Measurements from ENCODE around the gene EPHB1. TPM values are rescaled to one million over a fixed set of nuclear protein-coding genes. Genes with fewer than 3 reads are reported as not detected.
A peak's percentile ranks its signal among the peaks of the same experiment; 100 is the strongest.

Gene EPHB1
- total RNA-seq = under 1 TPM in 1 of 2 donors, not detected in 1; 0.60 TPM

DNA sequence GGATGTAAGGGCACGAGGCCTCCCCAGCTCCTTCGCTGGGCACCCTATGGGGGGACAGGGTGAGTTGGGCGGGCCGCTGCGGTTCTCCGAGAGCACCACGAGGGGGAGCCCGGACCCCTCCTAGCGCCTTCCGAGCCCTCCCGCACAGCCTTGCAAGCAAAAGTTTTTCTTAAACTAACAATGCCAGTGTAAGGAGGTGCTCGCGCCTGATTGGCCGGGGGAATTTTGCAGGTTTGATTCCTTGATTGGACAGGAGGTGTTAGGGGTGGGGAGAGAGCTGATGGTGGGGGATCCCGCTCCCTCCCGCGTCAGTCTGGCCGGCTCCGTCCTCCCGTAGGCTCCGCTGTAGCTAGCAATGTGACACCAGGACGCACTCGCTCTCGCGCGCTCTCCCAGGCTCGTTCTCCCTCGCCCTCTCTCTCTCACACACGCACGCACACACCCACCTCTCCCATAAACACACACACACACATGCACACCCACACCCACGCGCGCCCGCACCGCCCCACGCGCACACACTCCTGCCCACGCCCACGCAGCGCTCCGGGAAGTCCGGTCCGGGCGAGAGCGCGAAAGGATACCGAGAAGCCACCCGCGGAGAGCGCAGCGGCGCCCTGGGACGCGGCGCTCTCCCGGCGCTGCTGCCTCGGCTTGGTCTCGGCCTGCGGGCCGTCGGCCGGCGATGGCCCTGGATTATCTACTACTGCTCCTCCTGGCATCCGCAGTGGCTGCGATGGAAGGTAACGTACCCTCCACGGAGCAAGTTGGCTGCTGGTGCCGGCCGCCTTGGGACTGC, at the start of gene EPHB1:
TSS of gene EPHB1 (plus strand) at position 311 of the 796 bp plus-strand sequence.
- ATAC-seq = peak; percentile 82 to 87

DNA sequence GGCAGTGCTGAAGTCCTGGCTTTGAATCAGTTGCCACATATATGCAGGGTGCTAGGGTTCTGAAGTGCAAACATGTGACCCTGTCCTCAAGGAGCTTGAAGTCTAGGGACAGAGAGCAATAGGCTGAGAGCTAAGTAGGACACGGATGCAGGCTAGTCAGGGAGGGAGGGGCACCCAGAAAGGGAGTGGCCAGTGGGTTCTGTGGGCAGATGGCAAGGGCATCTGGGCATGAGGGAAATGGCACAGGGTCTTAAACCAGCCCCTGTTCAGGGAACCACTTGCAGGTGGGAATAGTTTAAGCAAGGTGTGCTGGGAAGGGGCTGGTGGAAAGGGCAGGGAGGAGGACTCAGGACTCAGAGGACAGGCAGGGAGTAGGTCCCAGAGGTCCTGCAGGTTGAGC, 46.4 kb upstream of the EPHB1 start:
- H3K9me3 Mint-ChIP-seq = no peaks in the 10 kb centered on the region
- DNase-seq (ENCODE audit: low spot score in 2 of 2) = no peak
- no peak for ATAC-seq
- no peaks in the 10 kb centered on the region for H3K36me3 Mint-ChIP-seq
- H3K27ac Mint-ChIP-seq = no peak overlapping the region

More for the DNA sequence above, at the start of gene EPHB1:
- H3K36me3 Mint-ChIP-seq = no peaks in the 10 kb centered on the region
- peak in 1 of 2 donors; percentile 78 for DNase-seq (ENCODE audit: low spot score in 2 of 2)
- H3K27ac Mint-ChIP-seq = peak within 1 kb of the TSS in 1 of 2 donors; percentile 29
- no peaks in the 10 kb centered on the region for H3K9me3 Mint-ChIP-seq

DNA sequence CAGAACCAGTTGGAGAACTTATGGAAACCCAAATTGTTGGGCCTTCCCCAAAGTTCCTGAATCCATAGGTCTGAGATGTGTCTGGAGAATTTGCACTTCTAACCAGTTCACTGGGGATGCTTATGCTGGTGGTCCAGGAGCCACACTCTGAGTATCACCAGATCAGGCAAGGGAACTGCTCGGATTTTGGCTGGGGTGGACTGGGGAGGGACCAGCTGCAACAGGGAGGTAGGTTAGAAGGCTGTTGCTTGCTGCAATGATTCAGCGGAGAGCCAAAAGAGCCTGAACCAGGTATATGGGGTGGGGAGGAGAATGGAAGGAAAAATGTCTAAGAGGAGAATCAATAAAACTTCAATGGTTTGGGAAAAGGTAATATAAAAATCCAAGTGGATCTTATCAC, 45.9 kb upstream of the EPHB1 start:
- Mint-ChIP-seq H3K36me3 (no peaks in the 10 kb centered on the region), H3K9me3 (no peaks in the 10 kb centered on the region), H3K27ac (no peak overlapping the region)
- ATAC-seq (no peak), DNase-seq (ENCODE audit: low spot score in 2 of 2) (no peak)

DNA sequence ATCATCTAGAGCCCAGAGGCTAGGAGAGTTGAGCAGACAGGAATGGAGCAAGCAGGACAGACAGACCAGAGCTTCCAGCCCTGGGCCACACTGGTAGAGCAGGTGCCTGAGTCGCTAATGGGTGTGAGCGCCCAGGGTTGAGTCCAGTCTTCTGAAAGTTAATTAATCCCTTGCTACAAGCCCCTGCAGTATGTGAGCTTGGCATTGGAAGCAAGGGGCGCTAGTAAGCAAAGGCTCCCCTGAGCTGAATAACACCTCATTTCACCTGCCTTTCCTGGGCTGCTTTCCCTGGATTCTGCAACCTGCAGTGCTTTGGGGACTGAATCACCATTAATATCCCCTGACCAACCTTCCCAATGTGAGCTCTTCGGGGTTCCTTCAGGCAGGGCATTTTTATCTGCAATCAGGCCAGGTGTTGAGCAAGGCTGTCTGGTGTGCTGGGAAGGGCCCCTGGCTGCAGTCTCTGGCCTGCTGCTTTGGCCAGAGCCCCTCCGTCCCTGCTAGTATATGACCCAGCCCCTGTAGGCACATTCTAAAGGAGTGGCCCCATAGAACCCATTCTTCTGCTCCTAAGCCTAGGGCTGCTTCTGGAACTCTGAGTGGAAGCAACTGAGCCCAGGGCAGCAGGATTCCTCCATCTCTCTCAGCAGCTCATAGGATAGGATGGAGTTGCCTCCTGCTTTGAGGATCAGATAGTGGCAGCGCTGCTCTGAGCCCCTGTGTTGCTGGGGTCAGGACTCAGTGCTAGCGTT, 45.1 kb upstream of the EPHB1 start:
- H3K9me3 Mint-ChIP-seq = no peaks in the 10 kb centered on the region
- no peaks in the 10 kb centered on the region for H3K36me3 Mint-ChIP-seq
- DNase-seq (ENCODE audit: low spot score in 2 of 2) (no peak), ATAC-seq (no peak)
- no peak overlapping the region for H3K27ac Mint-ChIP-seq

DNA sequence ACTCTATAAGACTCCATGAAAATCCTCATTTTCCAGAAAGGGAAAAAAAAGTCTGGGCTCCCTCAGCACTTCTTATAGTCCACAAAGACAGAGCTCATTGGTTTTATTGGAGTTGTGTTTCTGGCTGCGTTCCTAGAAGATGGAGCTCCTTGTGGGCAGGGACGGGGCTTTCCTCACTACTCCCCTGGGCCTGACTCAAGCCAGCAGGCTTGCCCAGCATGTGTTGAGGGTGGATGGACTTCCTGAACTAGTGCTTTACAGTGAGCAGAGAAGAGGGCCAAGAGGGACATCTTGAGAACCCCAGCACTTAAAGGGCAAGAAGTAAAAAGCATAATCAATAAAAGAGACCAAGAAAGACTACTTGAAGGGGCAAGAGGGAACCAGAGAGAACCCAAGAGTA, 43.2 kb upstream of the EPHB1 start:
- Mint-ChIP-seq H3K27ac (no peak overlapping the region), H3K36me3 (no peaks in the 10 kb centered on the region), H3K9me3 (no peaks in the 10 kb centered on the region)
- DNase-seq (ENCODE audit: low spot score in 2 of 2) (no peak), ATAC-seq (no peak)

DNA sequence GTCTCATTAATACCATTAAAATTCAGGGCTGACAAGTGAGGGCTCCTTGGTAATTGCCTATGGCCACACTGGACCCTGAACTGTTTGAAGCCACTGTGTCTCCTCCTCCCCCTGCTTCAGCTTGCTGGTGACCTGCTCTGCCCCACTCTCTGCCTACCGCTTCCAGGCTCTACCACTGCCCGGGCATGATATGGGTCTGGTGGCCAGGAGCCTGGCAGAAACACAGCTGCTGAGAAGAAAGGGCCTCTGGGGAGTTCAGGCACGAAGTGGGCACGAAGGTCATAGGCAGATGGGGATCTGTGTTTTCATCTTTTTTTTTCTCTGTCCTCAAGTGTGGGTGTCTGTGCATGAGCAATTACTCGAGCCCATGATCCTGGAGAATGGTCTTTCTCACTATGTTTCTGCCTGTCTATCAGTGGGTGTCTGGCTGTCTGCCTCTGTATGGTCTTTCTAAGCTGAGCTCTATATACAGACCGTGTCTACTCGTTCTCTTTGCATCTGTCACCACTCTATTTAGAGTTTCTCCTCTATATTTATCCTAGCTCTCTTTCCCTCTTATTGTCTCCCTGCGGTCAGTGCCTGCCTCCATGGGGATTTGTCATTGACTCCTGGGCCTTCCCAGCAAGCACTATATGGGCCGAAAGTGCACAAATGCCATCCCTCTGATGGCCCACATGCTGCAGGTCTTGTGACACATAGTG, 42.1 kb upstream of the EPHB1 start:
- no peak overlapping the region for H3K27ac Mint-ChIP-seq
- DNase-seq (ENCODE audit: low spot score in 2 of 2) = no peak
- ATAC-seq = no peak
- H3K36me3 Mint-ChIP-seq = no peaks in the 10 kb centered on the region
- H3K9me3 Mint-ChIP-seq = no peaks in the 10 kb centered on the region

DNA sequence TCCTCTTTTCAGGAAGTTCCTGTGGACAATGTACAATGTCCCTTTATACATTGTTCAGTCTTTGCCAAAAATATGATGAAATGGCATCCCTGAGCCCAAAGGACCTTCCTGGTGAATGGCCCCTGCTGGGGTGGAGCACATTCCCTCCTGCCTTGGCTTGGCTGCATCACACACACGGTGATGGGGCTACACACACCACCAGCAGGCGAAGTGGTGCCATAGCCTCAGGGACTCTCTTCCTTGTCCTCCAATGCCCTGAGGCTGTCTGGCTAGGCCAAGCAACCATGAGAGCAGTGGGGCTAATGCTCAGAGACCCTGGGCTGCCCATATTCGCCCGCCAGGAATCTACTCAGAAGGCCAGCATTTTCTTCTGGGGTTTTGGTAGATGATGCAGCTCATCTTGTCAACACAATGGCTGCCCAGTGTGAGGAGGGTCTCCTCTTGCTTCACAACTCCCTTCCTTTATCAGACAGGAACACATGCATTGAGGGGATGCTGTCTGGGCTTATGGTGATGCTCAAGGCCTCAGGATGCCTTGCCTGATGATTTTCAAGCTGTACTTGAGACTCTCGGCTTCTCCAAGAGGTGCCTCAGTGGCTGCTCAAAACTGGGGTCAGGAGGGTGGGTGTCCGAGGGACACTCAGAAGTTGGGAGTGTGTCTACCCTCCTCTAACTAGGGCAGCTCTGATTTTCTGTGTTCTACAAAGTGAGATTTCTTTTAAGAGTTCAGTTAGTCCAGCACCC, 40.9 kb upstream of the EPHB1 start:
- Mint-ChIP-seq H3K36me3 (no peaks in the 10 kb centered on the region), H3K9me3 (no peaks in the 10 kb centered on the region), H3K27ac (no peak overlapping the region)
- ATAC-seq (no peak), DNase-seq (ENCODE audit: low spot score in 2 of 2) (no peak)

DNA sequence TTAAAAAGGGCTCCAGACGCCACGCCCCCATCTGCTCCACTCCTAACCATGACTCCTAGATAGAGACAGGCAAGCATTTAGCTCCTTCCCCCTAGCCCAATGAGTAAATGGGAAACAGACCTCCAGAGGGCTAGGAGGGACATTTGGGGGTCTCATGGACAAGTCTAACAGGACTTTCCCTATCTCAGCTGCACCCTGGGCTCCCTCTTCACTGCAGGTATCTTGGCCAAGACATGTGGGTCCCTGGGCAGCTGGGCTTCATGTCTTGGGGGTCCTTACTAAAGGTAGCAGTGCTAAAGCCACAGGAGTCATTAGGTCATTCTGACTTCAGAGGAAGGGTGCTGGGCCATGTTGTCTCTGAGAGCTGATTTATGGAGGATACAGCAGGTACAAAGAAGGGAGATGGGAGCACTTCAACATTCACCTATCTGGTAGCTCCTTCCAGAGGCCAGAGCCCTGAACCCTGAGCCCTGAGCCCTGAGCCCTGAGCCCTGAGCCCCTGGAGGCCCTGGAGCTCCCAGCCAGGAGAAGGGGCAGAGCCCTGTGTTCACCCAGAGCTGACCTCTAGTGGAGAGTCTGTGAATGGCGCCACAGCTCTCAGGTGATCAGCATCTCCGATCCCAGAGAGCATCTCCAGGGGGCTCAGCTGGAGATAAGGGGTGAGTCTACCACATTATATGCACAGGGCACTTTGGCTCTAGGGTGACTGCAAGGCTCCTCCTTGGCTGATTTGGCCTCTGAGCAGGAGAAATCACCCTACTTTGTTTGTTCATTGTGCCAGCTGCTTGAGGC, 40.1 kb upstream of the EPHB1 start:
- Mint-ChIP-seq H3K9me3 (no peaks in the 10 kb centered on the region), H3K36me3 (no peaks in the 10 kb centered on the region), H3K27ac (no peak overlapping the region)
- DNase-seq (ENCODE audit: low spot score in 2 of 2) (peak in 1 of 2 donors; percentile 52), ATAC-seq (peak; percentile 28 to 76)

DNA sequence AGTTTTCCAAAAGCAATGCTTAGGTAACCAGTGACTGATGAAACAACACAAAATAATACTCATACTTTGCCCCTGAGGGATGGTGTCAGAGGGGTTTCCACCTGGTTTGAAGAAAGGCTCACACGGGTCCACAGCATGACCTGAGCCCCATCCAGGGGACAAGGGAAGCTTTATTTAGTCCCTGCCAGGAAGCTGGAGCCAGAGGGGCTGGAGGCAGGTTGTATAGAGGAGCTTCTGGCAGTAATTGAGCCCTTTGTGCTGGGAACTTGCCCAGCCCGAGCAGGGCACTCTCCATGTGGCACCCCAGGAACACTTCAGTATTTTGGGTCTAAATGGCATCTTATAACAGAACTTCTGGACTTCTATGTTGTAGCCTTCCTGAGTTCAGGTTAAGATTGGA, 39.2 kb upstream of the EPHB1 start:
- no peak for ATAC-seq
- Mint-ChIP-seq H3K27ac (no peak overlapping the region), H3K9me3 (no peaks in the 10 kb centered on the region), H3K36me3 (no peaks in the 10 kb centered on the region)
- DNase-seq (ENCODE audit: low spot score in 2 of 2) = no peak

DNA sequence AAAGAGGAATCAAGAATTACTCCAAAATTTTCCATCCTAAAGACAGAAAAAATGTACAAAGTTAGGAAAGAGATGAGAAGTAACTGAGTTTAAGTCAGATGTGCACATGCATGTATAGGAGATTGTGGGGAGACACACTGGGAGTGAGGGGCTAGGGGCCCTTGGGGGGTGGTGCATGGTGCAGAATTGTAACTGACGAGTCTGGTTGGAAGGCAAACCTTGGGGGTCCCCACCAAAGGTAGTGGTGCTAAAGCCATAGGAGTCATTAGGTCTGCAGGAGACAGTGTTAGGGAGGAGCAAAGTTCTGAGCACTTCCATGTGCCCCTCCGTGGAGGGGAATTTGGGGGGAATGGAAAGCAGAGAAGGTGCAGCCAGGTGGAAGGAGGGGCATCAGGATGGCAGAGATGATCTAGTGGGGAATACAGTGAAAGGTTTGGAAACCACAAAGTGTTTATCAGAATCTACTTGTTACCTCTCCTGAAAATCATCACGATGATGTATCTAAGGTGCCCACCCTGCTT, 37.5 kb upstream of the EPHB1 start:
- Mint-ChIP-seq H3K9me3 (no peaks in the 10 kb centered on the region), H3K27ac (no peak overlapping the region), H3K36me3 (no peaks in the 10 kb centered on the region)
- DNase-seq (ENCODE audit: low spot score in 2 of 2) (no peak), ATAC-seq (no peak)

DNA sequence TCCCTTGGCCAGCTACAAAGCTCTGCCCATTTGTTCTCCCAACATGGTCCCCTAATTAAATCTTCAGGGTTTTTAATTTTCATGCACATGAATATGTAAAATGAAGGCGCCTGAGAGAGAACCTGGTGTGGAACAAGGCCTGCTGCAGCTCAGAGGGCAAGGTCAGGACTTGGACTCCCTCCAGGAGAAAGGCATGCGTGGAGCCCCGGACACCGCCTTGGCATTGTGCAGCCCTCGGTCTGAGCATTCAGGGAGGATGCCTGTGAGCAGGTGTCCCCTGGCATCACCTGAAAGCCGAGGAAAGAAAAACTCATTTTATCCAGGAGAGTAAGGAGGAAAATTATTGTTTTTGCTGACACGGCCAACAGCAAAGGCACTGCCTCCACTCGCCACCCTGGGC, 33.8 kb upstream of the EPHB1 start:
- no peak for DNase-seq (ENCODE audit: low spot score in 2 of 2)

DNA sequence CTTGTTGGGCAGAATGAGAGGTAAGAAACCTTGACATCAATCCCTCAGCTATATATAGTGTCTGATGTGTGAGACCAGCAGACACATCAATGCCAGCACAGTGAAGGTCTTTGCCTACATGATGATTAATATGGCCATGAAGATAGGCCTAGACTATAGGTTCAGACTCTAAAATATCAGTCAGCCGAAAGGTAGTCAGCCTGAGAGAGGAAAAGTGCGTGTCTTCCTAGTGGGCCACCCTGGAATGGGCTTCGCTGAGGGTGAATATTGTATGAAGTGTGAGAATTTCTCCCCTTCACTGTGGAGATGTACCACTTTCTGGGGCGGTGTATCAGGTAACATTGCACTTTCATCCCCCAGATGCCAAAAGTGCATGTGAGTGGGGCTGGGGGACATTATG, 33.0 kb upstream of the EPHB1 start:
- Mint-ChIP-seq H3K36me3 (no peaks in the 10 kb centered on the region), H3K9me3 (no peaks in the 10 kb centered on the region)
- DNase-seq (ENCODE audit: low spot score in 2 of 2) = no peak

More for the DNA sequence above, 33.8 kb upstream of the EPHB1 start:
- Mint-ChIP-seq H3K27ac (no peak overlapping the region), H3K36me3 (no peaks in the 10 kb centered on the region), H3K9me3 (no peaks in the 10 kb centered on the region)
- no peak for ATAC-seq

DNA sequence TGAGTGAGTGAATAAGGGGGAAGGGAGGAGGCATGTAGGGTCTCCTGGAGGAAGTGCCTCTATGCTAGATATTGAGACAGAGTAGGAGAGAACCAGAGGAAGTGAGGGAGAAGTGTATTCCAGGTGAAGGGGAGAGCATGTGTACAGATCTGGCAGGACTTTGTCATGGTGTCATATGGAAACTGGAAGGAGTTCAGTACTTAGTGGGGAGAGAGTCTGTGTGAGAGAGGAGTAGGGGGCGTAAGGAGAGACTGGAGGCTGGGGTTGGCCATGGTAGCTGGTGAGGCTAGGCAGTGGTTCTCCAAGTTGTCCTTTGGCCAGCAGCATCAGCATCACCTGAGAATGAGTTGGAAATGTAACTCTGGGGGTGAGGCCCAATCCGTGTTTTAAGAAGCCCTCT, 29.6 kb upstream of the EPHB1 start:
- Mint-ChIP-seq H3K9me3 (no peaks in the 10 kb centered on the region), H3K27ac (no peak overlapping the region), H3K36me3 (no peaks in the 10 kb centered on the region)
- DNase-seq (ENCODE audit: low spot score in 2 of 2) = no peak
- no peak for ATAC-seq

More for the DNA sequence above, 33.0 kb upstream of the EPHB1 start:
- no peak for ATAC-seq
- no peak overlapping the region for H3K27ac Mint-ChIP-seq

DNA sequence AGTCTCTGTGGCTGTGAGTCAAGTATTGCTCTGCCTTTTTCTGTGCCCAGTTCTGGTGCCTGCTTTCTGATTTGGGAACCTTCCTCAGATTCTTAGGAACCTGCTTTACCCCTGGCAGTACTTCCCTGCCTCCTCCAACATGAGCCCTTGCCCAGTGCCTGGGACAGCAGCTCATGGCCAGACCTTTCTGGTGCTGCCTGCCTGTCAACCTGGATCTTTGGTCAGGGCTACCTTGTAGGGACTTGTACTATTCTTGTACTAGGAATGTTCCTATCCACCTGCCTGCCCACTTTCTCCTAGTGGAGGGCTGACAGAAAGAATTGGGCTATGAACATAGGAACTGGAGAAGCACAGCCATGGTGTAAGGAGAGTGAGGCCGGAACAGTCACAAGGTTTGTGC, 28.8 kb upstream of the EPHB1 start:
- ATAC-seq = no peak
- Mint-ChIP-seq H3K36me3 (no peaks in the 10 kb centered on the region), H3K27ac (no peak overlapping the region), H3K9me3 (no peaks in the 10 kb centered on the region)
- DNase-seq (ENCODE audit: low spot score in 2 of 2) = no peak

DNA sequence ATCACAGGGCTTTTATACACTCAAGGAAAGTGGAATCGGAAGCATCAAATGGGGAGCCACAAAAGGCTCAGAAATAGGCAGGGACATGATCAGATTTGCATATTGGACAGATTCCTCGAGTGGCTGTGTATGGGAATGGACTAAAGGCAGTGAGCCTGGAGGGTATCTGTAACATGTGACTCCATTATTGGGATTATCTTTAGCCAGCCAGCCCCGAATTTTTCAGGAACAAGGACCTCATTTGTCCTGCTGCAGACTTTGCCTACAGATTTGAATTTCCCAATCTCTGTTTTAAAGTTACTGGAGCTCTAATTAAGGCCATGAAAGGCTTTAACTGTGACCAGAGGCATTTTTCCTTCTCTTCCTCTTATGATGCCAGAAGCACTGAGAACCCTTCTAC, 26.9 kb upstream of the EPHB1 start:
- no peaks in the 10 kb centered on the region for H3K36me3 Mint-ChIP-seq
- no peak overlapping the region for H3K27ac Mint-ChIP-seq
- no peaks in the 10 kb centered on the region for H3K9me3 Mint-ChIP-seq
- no peak for ATAC-seq
- DNase-seq (ENCODE audit: low spot score in 2 of 2) = no peak

DNA sequence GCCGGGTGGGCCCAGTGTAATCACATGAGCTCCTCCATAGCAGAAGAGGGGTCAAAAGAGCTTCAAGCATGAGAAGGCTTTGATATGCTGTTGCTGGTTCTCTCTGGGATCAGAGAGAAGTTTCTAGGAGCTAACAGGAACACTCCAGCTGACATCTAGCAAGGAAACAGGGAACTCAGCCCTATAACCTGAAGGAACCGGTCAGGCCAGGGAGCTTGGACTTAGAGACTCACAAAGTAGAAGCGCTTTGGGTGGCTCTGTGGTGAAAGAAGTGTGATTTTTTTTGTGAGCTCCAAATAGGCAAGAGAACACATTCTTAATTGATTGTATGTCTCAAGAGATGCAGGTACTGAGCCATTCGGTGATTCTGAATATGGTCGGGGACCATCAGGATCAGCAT, 26.2 kb upstream of the EPHB1 start:
- DNase-seq (ENCODE audit: low spot score in 2 of 2) = no peak
- Mint-ChIP-seq H3K36me3 (no peaks in the 10 kb centered on the region), H3K9me3 (no peaks in the 10 kb centered on the region)

More for the DNA sequence above, 26.2 kb upstream of the EPHB1 start:
- no peak for ATAC-seq
- no peak overlapping the region for H3K27ac Mint-ChIP-seq

Data from activated naive CD4-positive, alpha-beta T cell treated with anti-CD3 and anti-CD28 coated beads, Interleukin-2, amount 50 U/mL, for 72 hours (primary cell).